Heart left ventricle (tissue), 16 donors: ENCODE results near the gene COL8A2. TPM values are rescaled to one million over a fixed set of nuclear protein-coding genes. Genes with fewer than 3 reads are reported as not detected.

Source experiments
- ATAC-seq, 4 donors: fragments of 200-7000 bp; cut with Tn5 transposase; one replicate each; pipeline ENCODE4 v1.9.1; 2020 to 2022; ENCODE audit warnings: moderate library complexity in 4 of 4, mild to moderate bottlenecking in 3 of 4, moderate number of reproducible peaks in 1 of 4
- DNase-seq, 5 donors: peaks; one replicate each; pipeline ENCODE4 v3.0.0-alpha.2; 2020
- H3K27ac ChIP-seq, 12 donors: fragments of 200-600 bp; sonication (generic) in 4 of 12; one replicate each; pipeline versions ENCODE4 v1.5.0 to v1.8.0; 2016 to 2022; ENCODE audit warnings: mild to moderate bottlenecking in 2 of 12
- H3K27me3 ChIP-seq, 9 donors: fragments of 200-600 bp; sonication (generic) in 2 of 9; one replicate each; pipeline versions ENCODE4 v1.5.1 to v1.8.0; 2016 to 2022; ENCODE audit warnings: mild to moderate bottlenecking in 3 of 9
- H3K36me3 ChIP-seq, 9 donors: fragments of 200-600 bp; sonication (generic) in 2 of 9; one replicate each; pipeline versions ENCODE4 v1.5.0 to v1.8.0; 2018 to 2022; ENCODE audit warnings: mild to moderate bottlenecking in 2 of 9
- H3K4me1 ChIP-seq, 12 donors: fragments of 200-600 bp; sonication (generic) in 4 of 12; one replicate each; pipeline versions ENCODE4 v1.5.0 to v1.8.0; 2016 to 2022; ENCODE audit warnings: mild to moderate bottlenecking in 3 of 12
- H3K4me3 ChIP-seq, 12 donors: fragments of 200-600 bp; sonication (generic) in 4 of 12; one replicate each; pipeline versions ENCODE4 v1.5.0 to v1.8.0; 2017 to 2022; ENCODE audit warnings: mild to moderate bottlenecking in 9 of 12, moderate library complexity in 4 of 12
- H3K9me3 ChIP-seq, 12 donors: fragments of 200-600 bp; sonication (generic) in 4 of 12; one replicate each; pipeline versions ENCODE4 v1.5.0 to v1.8.0; 2016 to 2022; ENCODE audit warnings: mild to moderate bottlenecking in 1 of 12
- CTCF ChIP-seq, 12 donors: fragments of 200-600 bp; sonication (generic) in 4 of 12; IDR thresholded peaks; one replicate each; pipeline versions ENCODE4 v1.5.0 to v1.8.0; 2018 to 2022; ENCODE audit warnings: antibody characterized with exemption in 12 of 12, mild to moderate bottlenecking in 5 of 12
- POLR2A ChIP-seq, 2 donors: fragments of 450-650 bp; IDR thresholded peaks; one replicate each; pipeline ENCODE4 v1.6.1; 2017; ENCODE audit warnings: antibody characterized with exemption in 2 of 2, mild to moderate bottlenecking in 2 of 2, moderate library complexity in 2 of 2
- whole genome bisulfite sequencing, 4 donors: extraction: QIAGEN DNeasy Blood & Tissue Kit in 2 of 4; methylation state at CpG; one replicate each; pipeline versions ENCODE4 v1.1.5 to v1.1.7; 2013 to 2018; 5-methylcytosine and 5-hydroxymethylcytosine counted together
- intact Hi-C, 10 donors: fragments of 100-400 bp; cut with DNase I; formaldehyde crosslinking; loops; one replicate each; pipeline versions ENCODE4 v1.11.1 to v1.14.2; 2022
- polyA plus RNA-seq, 2 donors: library from polyadenylated mRNA; stranded (reverse); fragments of 200-250 nt; gene quantifications; one replicate each; pipeline ENCODE4 v1.2.3, GENCODE V29; 2013
- total RNA-seq, 9 donors: library from RNA; depleted of rRNA in 2 of 9; stranded (reverse); fragments of >200 nt in 2 of 9; fragmentation: NEBNext Ultra II Directional in 3 of 9; extraction: Animal tissue kit (Norgen Biotek cat#: 25700) in 3 of 9; gene quantifications; one replicate each; pipeline versions ENCODE4 v1.1.0 to v1.2.4, GENCODE V29; 2016 to 2023
- donor health status: ischemic (EF 13 %, LVEDD 7.1; RV severe dilation, severe dysfunction).
- donor health status: healthy with polysubstance abuse.
- donor health status: DM: no; HTN: yes; CAD: no.
- donor health status: DM: no; HTN: no; CAD: no.
- donor health status: ischemic (EF 25% LVEDD 6.9; RV normal size, moderate dysfunction).
- donor health status: ischemic (EF 25% LVEDD 5.7; RV mildly dilated, moderate dysfunction).
- donor health status: healthy.
- donor health status: DM: yes; HTN: yes; CAD: no.
- donor health status: ischemic (EF 35%, LVEDD 5.7; RV mildly dilated, moderate dysfunction).
- donor health status: nonischemic (EF 11% LVEDD 7.7; RV severe dilation, severe dysfunction).
- donor health status: DM: yes; HTN: yes; CAD: no.
- donor health status: PGD.
- donor health status: ischemic (EF 29% LVEDD 5.4; RV normal size, mild dysfunction).
- donor health status: nonischemic (EF 23%, LVEDD 6.1; RV moderate dilation, normal function).

The COL8A2 gene
- total and polyA plus RNA-seq, 11 donors, result 0.33 to 2.6 (median 0.60) TPM

DNA sequence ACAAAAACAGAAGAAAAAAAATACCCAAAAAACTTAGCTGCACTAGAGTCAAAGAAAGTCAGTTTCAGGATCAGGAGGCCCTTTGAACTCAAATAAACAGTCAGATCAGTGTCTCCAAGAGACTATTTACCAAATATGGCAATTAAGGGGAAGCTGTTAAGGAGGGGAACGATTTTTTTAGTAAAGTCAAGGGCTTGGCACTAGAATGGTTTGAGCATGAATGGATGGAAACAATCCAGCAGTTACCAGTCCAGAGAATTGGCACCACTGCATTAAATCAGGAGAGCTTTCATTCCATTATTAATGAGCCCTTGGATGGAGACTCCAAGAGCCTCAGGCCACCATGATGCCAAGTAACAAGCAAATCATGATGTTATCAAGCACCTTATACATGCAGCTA, 17.1 kb upstream of the COL8A2 start:
- H3K4me1 ChIP-seq, result peaks cover 0 to 34% (median 20%) of the 10 kb centered on the region in 12 donors
- 17 to 38% (median 29%) methylated on average over 1 of the region's 1 CpG for WGBS, 4 donors
- no peaks in the 10 kb centered on the region for H3K27me3 ChIP-seq
- TF ChIP-seq POLR2A (IDR thresholded peaks at IDR 0.05) (no peak), CTCF (IDR thresholded peaks at IDR 0.05) (no peak)
- intact Hi-C loops, result no loop called here
- DNase-seq (no peak), ATAC-seq (peak; percentile 5 to 56 (median 43))
- H3K27ac ChIP-seq, result peak overlapping the region in 3 of 12 donors; percentile 3 to 49 (median 18)
- peaks cover 0 to 40% (median 33%) of the 10 kb centered on the region in 9 donors for H3K36me3 ChIP-seq
- H3K4me3 ChIP-seq, result no peak overlapping the region
- H3K9me3 ChIP-seq, result no peaks in the 10 kb centered on the region

DNA sequence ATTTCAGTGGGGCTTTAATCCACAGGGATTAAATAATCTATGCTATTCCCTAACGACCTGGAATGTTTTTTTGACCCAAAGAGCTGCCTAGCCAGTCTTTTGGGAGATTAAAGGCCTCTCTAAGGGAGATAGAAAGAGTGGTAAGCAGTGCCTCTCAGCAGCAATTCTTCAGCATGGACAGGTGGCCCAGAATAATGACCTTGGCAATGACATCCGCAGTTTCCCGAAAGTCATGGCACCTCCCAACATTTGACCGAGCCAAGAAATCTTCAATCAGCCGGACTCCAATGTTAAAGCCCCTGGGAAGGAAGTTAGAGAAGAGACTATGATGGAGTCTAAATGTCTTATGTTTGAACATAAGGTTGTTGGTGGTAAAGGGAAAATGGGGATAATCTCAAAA, 14.5 kb upstream of the COL8A2 start:
- peaks cover 0 to 43% (median 32%) of the 10 kb centered on the region in 9 donors for H3K36me3 ChIP-seq
- DNase-seq (no peak), ATAC-seq (no peak)
- H3K4me1 ChIP-seq, result peaks cover 0 to 58% (median 40%) of the 10 kb centered on the region in 12 donors
- intact Hi-C loops, result loop anchor here in 1 of 10 donors (5.0 kb wide), 1 partner anchor 37 kb away; no protein-coding TSS in a partner anchor
- peak overlapping the region in 1 of 12 donors; percentile 21 for H3K27ac ChIP-seq
- no peaks in the 10 kb centered on the region for H3K9me3 ChIP-seq
- H3K27me3 ChIP-seq, result no peaks in the 10 kb centered on the region
- WGBS, 4 donors, result 54 to 66% (median 59%) methylated on average over 5 of the region's 5 CpGs
- TF ChIP-seq POLR2A (IDR thresholded peaks at IDR 0.05) (no peak), CTCF (IDR thresholded peaks at IDR 0.05) (no peak)
- H3K4me3 ChIP-seq, result no peak overlapping the region

- Histone ChIP-seq H3K9me3 (no peaks in the 10 kb centered on the region), H3K4me1 (peaks cover 0 to 62% (median 41%) of the 10 kb centered on the region in 12 donors), H3K27me3 (no peaks in the 10 kb centered on the region), H3K4me3 (no peak overlapping the region), H3K36me3 (peaks cover 0 to 43% (median 32%) of the 10 kb centered on the region in 9 donors), H3K27ac (peak overlapping the region in 2 of 12 donors; percentile 67 to 80)
- DNase-seq (no peak), ATAC-seq (no peak)
- intact Hi-C loops, result loop anchor here in 1 of 10 donors (5.0 kb wide), 1 partner anchor 35 kb away; no protein-coding TSS in a partner anchor
- TF ChIP-seq CTCF (IDR thresholded peaks at IDR 0.05) (no peak), POLR2A (IDR thresholded peaks at IDR 0.05) (no peak)
- 67 to 76% (median 74%) methylated on average over 3 of the region's 3 CpGs for WGBS, 4 donors
Measured at GRCh38 chr1:36137776-36138175, 12.8 kb upstream of the COL8A2 start.

DNA sequence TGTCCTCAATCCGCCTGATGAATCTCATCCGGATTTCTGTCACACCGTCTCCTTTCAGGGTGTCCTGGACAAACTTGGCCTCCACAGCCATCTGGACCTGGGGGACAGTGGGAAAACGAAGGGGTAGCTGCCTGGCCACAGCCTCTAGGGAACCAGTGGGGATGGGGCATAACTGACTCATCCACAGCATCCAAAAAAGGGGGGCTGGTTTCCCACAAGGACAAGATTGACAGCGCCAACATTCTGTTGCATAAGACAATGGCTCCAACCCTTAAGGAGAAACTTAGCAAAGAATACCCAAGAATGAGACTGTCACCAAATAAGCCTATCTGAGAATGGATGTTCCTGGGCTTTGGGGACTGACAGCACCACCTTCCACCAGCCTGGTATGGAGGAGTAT, 12.2 kb upstream of the COL8A2 start:
- DNase-seq (no peak), ATAC-seq (no peak)
- H3K27me3 ChIP-seq, result no peaks in the 10 kb centered on the region
- H3K4me3 ChIP-seq, result no peak overlapping the region
- intact Hi-C loops, result loop anchor here in 1 of 10 donors (5.0 kb wide), 1 partner anchor 35 kb away; no protein-coding TSS in a partner anchor
- TF ChIP-seq CTCF (IDR thresholded peaks at IDR 0.05) (no peak), POLR2A (IDR thresholded peaks at IDR 0.05) (no peak)
- no peaks in the 10 kb centered on the region for H3K9me3 ChIP-seq
- peaks cover 0 to 43% (median 32%) of the 10 kb centered on the region in 9 donors for H3K36me3 ChIP-seq
- peak overlapping the region in 10 of 12 donors; percentile 26 to 80 (median 68) for H3K27ac ChIP-seq
- peaks cover 0 to 57% (median 39%) of the 10 kb centered on the region in 12 donors for H3K4me1 ChIP-seq
- WGBS, 4 donors, result 72 to 82% (median 74%) methylated on average over 5 of the region's 5 CpGs
